Measurements from ENCODE around the gene EZR. TPM values are rescaled to one million over a fixed set of nuclear protein-coding genes. Genes with fewer than 3 reads are reported as not detected.

EZR gene
- total RNA-seq, 3 donors from 2014 or later: 29.1 to 154 (median 59.3) TPM

DNA sequence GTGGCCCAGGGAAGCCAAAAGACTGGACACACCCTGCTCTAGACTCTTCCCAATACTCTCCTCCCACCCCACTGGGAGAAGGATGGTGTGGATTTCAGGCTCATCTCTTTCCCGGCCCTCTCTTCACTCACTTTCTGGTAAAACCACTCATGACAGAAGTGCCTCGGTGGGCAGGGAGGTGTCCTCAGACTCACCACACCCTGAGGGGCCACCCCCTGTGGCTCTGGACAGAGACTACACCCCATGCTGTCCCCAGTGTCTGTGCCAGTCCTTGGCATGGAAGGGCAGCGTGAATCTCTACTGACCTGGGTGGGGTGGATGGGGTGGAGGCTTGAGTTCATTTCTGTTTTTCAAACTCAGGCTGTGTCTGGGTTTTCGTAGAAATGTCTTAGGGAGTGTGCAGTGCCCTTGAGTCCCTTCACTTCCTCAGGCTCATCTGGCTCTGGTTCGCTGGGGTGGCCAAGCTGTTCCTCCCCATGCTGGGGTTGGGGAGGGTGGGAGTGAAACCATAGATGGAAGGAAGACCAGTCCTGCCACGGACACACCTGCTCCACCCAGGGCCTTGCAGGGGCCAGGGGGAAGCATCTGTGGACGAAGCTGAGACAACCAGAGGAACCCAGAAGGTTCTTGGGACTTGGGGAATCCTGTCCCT, 59.1 kb downstream of the EZR start:
- Histone ChIP-seq H3K9me3 (no peaks in the 10 kb centered on the region), H3K27me3 (no peaks in the 10 kb centered on the region), H3K36me3 (no peaks in the 10 kb centered on the region), H3K4me1 (no peaks in the 10 kb centered on the region), H3K4me3 (no peak overlapping the region), H3K27ac (no peak overlapping the region)
- DNase-seq (ENCODE audit: low spot score in 2 of 2): no peak
- intact Hi-C loops (cut with DNase I; ENCODE audit: low total_unique reads): no loop called here
- TF ChIP-seq POLR2A (IDR thresholded peaks at IDR 0.05) (no peak), POLR2AphosphoS5 (IDR thresholded peaks at IDR 0.05) (no peak)
- TF ChIP-seq, protein P1, sequence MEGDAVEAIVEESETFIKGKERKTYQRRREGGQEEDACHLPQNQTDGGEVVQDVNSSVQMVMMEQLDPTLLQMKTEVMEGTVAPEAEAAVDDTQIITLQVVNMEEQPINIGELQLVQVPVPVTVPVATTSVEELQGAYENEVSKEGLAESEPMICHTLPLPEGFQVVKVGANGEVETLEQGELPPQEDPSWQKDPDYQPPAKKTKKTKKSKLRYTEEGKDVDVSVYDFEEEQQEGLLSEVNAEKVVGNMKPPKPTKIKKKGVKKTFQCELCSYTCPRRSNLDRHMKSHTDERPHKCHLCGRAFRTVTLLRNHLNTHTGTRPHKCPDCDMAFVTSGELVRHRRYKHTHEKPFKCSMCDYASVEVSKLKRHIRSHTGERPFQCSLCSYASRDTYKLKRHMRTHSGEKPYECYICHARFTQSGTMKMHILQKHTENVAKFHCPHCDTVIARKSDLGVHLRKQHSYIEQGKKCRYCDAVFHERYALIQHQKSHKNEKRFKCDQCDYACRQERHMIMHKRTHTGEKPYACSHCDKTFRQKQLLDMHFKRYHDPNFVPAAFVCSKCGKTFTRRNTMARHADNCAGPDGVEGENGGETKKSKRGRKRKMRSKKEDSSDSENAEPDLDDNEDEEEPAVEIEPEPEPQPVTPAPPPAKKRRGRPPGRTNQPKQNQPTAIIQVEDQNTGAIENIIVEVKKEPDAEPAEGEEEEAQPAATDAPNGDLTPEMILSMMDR (IDR thresholded peaks at IDR 0.05): no peak

DNA sequence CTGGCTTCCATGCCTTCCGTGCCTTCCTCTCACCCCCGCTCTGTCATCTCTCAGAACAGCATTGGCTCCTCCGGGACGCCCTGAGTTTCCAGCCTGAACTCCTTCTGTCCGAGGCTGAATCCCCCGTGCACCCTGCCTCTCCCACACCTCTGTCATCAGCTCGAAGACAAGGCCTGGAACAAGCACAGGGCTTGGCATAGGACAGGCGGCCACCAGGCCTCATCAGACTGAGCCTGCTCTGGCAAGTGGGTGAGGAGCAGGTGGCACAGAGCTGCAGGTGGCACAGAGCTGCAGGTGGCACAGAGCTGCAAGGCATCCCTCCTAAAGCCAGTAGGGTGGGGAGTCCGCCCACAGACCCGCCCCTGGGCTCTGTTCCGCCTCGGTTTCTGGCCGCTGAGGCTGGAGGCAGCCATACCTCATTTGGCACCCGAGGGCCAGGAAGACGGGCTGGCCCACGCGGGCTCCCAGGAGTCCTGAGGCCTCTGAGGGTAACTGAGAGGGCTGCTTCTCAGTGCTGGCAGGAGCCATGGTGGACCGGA, 60.2 kb downstream of the EZR start:
- Histone ChIP-seq H3K27ac (no peak overlapping the region), H3K9me3 (no peaks in the 10 kb centered on the region), H3K4me3 (no peak overlapping the region), H3K27me3 (no peaks in the 10 kb centered on the region), H3K36me3 (no peaks in the 10 kb centered on the region), H3K4me1 (no peaks in the 10 kb centered on the region)
- no peak for DNase-seq (ENCODE audit: low spot score in 2 of 2)
- intact Hi-C loops (cut with DNase I; ENCODE audit: low total_unique reads): no loop called here
- no peak for TF ChIP-seq POLR2AphosphoS5 (IDR thresholded peaks at IDR 0.05)
- TF ChIP-seq, protein P1 (IDR thresholded peaks at IDR 0.05): no peak
- TF ChIP-seq POLR2A (IDR thresholded peaks at IDR 0.05): no peak

DNA sequence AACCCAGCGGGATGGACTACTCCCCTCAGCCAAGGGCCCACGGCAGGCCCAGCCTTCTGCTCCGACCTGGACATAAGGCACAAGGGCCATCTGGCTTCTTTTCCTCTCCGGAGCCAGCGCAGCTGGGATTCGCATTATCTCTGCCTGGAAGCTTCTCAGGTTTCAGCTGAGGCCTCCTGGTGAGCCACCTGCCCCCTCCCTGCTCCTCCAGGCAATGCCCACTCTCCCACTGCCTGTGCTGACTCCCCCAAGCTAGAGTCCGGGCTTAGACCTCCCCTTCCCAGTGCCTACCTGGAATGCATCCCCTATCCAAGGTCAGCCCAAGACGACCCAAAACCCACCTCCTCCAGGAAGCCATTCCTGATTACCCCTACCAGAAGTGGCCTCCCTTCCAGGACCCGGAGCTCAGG, 60.7 kb downstream of the EZR start:
- Histone ChIP-seq H3K9me3 (no peaks in the 10 kb centered on the region), H3K4me3 (no peak overlapping the region), H3K27me3 (no peaks in the 10 kb centered on the region), H3K4me1 (no peaks in the 10 kb centered on the region), H3K36me3 (no peaks in the 10 kb centered on the region), H3K27ac (no peak overlapping the region)
- TF ChIP-seq POLR2A (IDR thresholded peaks at IDR 0.05): no peak
- no peak for TF ChIP-seq POLR2AphosphoS5 (IDR thresholded peaks at IDR 0.05)
- TF ChIP-seq, protein P1 (IDR thresholded peaks at IDR 0.05): no peak
- intact Hi-C loops (cut with DNase I; ENCODE audit: low total_unique reads): no loop called here
- no peak for DNase-seq (ENCODE audit: low spot score in 2 of 2)

DNA sequence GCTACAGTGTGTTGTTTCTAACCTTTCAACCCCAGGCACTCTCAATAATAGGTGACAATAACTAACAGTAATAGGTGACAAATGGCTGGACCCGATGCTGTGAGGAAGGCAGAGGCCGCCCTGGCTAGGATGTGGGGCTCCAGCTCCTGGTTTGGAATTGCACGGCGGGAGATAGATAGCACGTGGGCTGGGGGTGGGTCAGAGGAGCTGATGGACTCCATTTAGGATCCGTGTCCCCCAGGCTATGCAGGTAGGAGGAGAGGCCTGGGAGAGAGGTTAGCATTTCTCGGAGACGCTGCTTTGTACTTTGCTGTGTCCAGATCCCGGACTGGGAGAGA, 61.4 kb downstream of the EZR start:
- intact Hi-C loops (cut with DNase I; ENCODE audit: low total_unique reads): no loop called here
- no peak for DNase-seq (ENCODE audit: low spot score in 2 of 2)
- H3K27me3 ChIP-seq: no peaks in the 10 kb centered on the region
- no peaks in the 10 kb centered on the region for H3K4me1 ChIP-seq
- no peaks in the 10 kb centered on the region for H3K9me3 ChIP-seq
- no peak overlapping the region for H3K4me3 ChIP-seq
- TF ChIP-seq POLR2A (IDR thresholded peaks at IDR 0.05) (no peak), POLR2AphosphoS5 (IDR thresholded peaks at IDR 0.05) (no peak)
- TF ChIP-seq, protein P1 (IDR thresholded peaks at IDR 0.05): no peak
- no peak overlapping the region for H3K27ac ChIP-seq
- H3K36me3 ChIP-seq: no peaks in the 10 kb centered on the region

DNA sequence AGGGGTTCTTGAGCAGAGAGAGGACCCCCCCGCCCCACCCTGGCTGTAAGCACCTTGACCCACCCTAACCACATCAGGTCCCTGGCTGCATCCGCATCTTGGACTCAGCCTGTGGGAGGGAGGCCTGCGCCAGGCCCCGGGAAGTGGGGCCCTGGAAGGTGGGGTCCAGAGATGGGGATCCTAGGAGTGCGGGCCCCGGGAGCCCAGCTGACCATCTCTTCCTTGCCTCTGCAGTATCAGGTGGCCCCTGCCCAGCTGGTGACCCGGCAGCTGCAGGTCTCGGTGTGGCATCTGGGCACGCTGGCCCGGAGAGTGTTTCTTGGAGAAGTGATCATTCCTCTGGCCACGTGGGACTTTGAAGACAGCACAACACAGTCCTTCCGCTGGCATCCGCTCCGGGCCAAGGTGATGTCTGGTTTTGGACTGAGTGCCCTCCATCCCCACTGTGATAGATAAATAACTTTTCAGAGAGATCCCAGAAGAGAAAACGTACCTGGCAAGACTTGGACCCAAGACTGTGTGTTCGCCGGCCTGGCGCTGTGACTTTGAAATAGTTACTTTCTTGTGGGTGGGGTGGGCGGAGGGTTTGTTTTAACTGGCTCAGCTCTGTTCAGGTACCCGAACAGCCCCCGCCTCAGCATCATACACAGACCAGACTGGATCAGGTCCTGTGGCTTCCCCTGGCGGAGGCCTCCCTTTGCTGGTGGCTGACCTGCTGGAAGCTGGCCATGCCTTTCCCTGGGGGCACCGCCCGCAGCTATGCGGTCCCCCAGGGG, 62.0 kb downstream of the EZR start:
- no peaks in the 10 kb centered on the region for H3K9me3 ChIP-seq
- no peaks in the 10 kb centered on the region for H3K36me3 ChIP-seq
- no peaks in the 10 kb centered on the region for H3K4me1 ChIP-seq
- no peak overlapping the region for H3K27ac ChIP-seq
- no peak overlapping the region for H3K4me3 ChIP-seq
- no peaks in the 10 kb centered on the region for H3K27me3 ChIP-seq
- no peak for DNase-seq (ENCODE audit: low spot score in 2 of 2)
- intact Hi-C loops (cut with DNase I; ENCODE audit: low total_unique reads): no loop called here
- TF ChIP-seq POLR2AphosphoS5 (IDR thresholded peaks at IDR 0.05) (no peak), POLR2A (IDR thresholded peaks at IDR 0.05) (no peak)
- TF ChIP-seq, protein P1 (IDR thresholded peaks at IDR 0.05): no peak

Data from breast epithelium (tissue), 4 donors.